GM19468 (cell line): ENCODE data around the gene TENT5C.

Experiments
- ATAC-seq: cut with Tn5 transposase; IDR thresholded peaks from one replicate; pipeline ENCODE4 v1.9.1; 2021; ENCODE audit warnings: mild to moderate bottlenecking, moderate library complexity, moderate number of reproducible peaks; ENCODE audit not compliant: unreplicated experiment; ENCODE audit errors: extremely low read depth

The TENT5C gene

GRCh38 chr1:117630423-117630998 is 24.7 kb downstream of the TENT5C start:
- no peak for ATAC-seq

- peak; percentile 29 for ATAC-seq
Observed at GRCh38 chr1:117631359-117632160, 25.7 kb downstream of the TENT5C start.

- ATAC-seq = no peak
Observed at GRCh38 chr1:117632269-117633067, 26.6 kb downstream of the TENT5C start.

GRCh38 chr1:117633068-117633345 is 27.2 kb downstream of the TENT5C start:
- ATAC-seq = no peak

GRCh38 chr1:117633423-117633822 is 27.6 kb downstream of the TENT5C start:
- no peak for ATAC-seq

GRCh38 chr1:117633936-117634335 is 28.1 kb downstream of the TENT5C start:
- no peak for ATAC-seq

GRCh38 chr1:117634631-117635030 is 28.8 kb downstream of the TENT5C start:
- no peak for ATAC-seq

GRCh38 chr1:117635805-117636204 is 30.0 kb downstream of the TENT5C start:
- ATAC-seq = no peak

- ATAC-seq = no peak
Observed at GRCh38 chr1:117636637-117637425, 31.0 kb downstream of the TENT5C start.

GRCh38 chr1:117638141-117638540 is 32.3 kb downstream of the TENT5C start:
- no peak for ATAC-seq

- no peak for ATAC-seq
Observed at GRCh38 chr1:117638759-117639158, 32.9 kb downstream of the TENT5C start.

- ATAC-seq = no peak
Observed at GRCh38 chr1:117639741-117640140, 33.9 kb downstream of the TENT5C start.

- ATAC-seq = no peak
Observed at GRCh38 chr1:117641536-117641935, 35.7 kb downstream of the TENT5C start.

GRCh38 chr1:117642963-117643362 is 37.1 kb downstream of the TENT5C start:
- no peak for ATAC-seq

- ATAC-seq = no peak
Observed at GRCh38 chr1:117643601-117644000, 37.8 kb downstream of the TENT5C start.

GRCh38 chr1:117644696-117645311 is 39.0 kb downstream of the TENT5C start:
- no peak for ATAC-seq

GRCh38 chr1:117645343-117645742 is 39.5 kb downstream of the TENT5C start:
- no peak for ATAC-seq

- ATAC-seq = no peak
Observed at GRCh38 chr1:117646007-117646811, 40.4 kb downstream of the TENT5C start.

GRCh38 chr1:117646956-117647355 is 41.1 kb downstream of the TENT5C start:
- no peak for ATAC-seq
